H1 (cell line): Measurements from ENCODE around the gene APOBEC2.

Experiments used
- CHD1 ChIP-seq: IDR thresholded peaks from 2 replicates; pipeline ENCODE4 v1.6.1; 2012; ENCODE audit warnings: low read depth, low read length, improper control_type of control experiment
- CHD7 ChIP-seq: fragments of 300-600 bp; sonication (generic); IDR thresholded peaks from 2 replicates; pipeline ENCODE4 v1.7.1; 2012; ENCODE audit warnings: low read length, moderate library complexity, mild to moderate bottlenecking, inconsistent platforms; ENCODE audit not compliant: insufficient replicate concordance
- CTCF ChIP-seq, 3 experiments: IDR thresholded peaks; 1 replicate in 2 of 3; 2 replicates in 1 of 3; pipeline versions ENCODE4 v1.5.1 to v1.6.1; 2011; ENCODE audit warnings: low read length in 3 of 3, mild to moderate bottlenecking in 3 of 3, inconsistent platforms in 2 of 3, low read depth in 1 of 3, moderate library complexity in 1 of 3; ENCODE audit not compliant: insufficient read depth in 1 of 3; ENCODE audit errors: control extremely low read depth in 1 of 3
- GABPA ChIP-seq: IDR thresholded peaks from 2 replicates; pipeline ENCODE4 v1.6.1; 2011; ENCODE audit warnings: mild to moderate bottlenecking, low read length, moderate library complexity, borderline replicate concordance; ENCODE audit not compliant: insufficient read depth
- HDAC6 ChIP-seq: IDR thresholded peaks from one replicate; pipeline ENCODE4 v1.7.1; 2012; ENCODE audit warnings: low read depth, mild to moderate bottlenecking, inconsistent platforms, low read length, moderate library complexity
- MAX ChIP-seq: IDR thresholded peaks from 2 replicates; pipeline ENCODE4 v1.6.1; 2012; ENCODE audit warnings: inconsistent platforms
- PHF8 ChIP-seq: fragments of 200-600 bp; sonication (generic); conservative IDR thresholded peaks from 2 replicates; pipeline ENCODE4 v1.7.1; 2012; ENCODE audit warnings: low read depth, mild to moderate bottlenecking, inconsistent platforms, low read length, moderate library complexity
- SP1 ChIP-seq: IDR thresholded peaks from 2 replicates; pipeline ENCODE4 v1.6.1; 2011; ENCODE audit warnings: low read depth, low read length
- SRF ChIP-seq: IDR thresholded peaks from 2 replicates; pipeline ENCODE4 v1.6.1; 2011; ENCODE audit warnings: mild to moderate bottlenecking, low read depth, low read length, moderate library complexity
- USF2 ChIP-seq: IDR thresholded peaks from 2 replicates; pipeline ENCODE4 v1.6.1; 2011; ENCODE audit warnings: low read length, improper control_type of control experiment
- YY1 ChIP-seq: IDR thresholded peaks from 2 replicates; pipeline ENCODE4 v1.6.1; 2011; ENCODE audit warnings: low read depth, mild to moderate bottlenecking, low read length

- TF ChIP-seq SP1, result no peak
- TF ChIP-seq SRF, result no peak
- TF ChIP-seq MAX, result no peak
- no peak for TF ChIP-seq CHD7
- TF ChIP-seq CTCF (IDR thresholded peaks at IDR 0.05; ENCODE audit: control extremely low read depth in 1 of 3, insufficient read depth in 1 of 3, low read depth in 1 of 3, low read length in 3 of 3), result no peak
- TF ChIP-seq PHF8, result no peak
- TF ChIP-seq YY1, result no peak
- TF ChIP-seq USF2, result no peak
- TF ChIP-seq HDAC6, result no peak
- no peak for TF ChIP-seq GABPA
- no peak for TF ChIP-seq CHD1
These were observed 3.0 kb upstream of the APOBEC2 start for GRCh38 chr6:41049955-41050354.
